Trophoblast cell (in vitro differentiated cells and primary cell): ENCODE measurements around the gene ZSCAN20.

Experiments
- DNase-seq, 2 donors: peaks; one replicate each; pipeline ENCODE4 v3.0.0-alpha.2; 2016
- H2AFZ ChIP-seq: 2 replicates; pipeline ENCODE4 v1.6.1; 2013; ENCODE audit warnings: low read length, moderate library complexity, mild to moderate bottlenecking; ENCODE audit not compliant: insufficient read depth, poor library complexity
- H2AK5ac ChIP-seq: 2 replicates; pipeline ENCODE4 v1.6.1; 2013; ENCODE audit warnings: mild to moderate bottlenecking, low read length
- H2BK120ac ChIP-seq: 2 replicates; pipeline ENCODE4 v1.6.1; 2013; ENCODE audit warnings: low read length, mild to moderate bottlenecking, moderate library complexity; ENCODE audit not compliant: insufficient read depth, poor library complexity
- H2BK12ac ChIP-seq: 2 replicates; pipeline ENCODE4 v1.6.1; 2013; ENCODE audit warnings: mild to moderate bottlenecking, low read length, moderate library complexity
- H2BK5ac ChIP-seq: 2 replicates; pipeline ENCODE4 v1.6.1; 2013; ENCODE audit warnings: low read length, low read depth, moderate library complexity, mild to moderate bottlenecking; ENCODE audit not compliant: poor library complexity
- H3K14ac ChIP-seq: 2 replicates; pipeline ENCODE4 v1.6.1; 2013; ENCODE audit warnings: mild to moderate bottlenecking, low read length
- H3K18ac ChIP-seq: 2 replicates; pipeline ENCODE4 v1.6.1; 2013; ENCODE audit warnings: mild to moderate bottlenecking, low read length
- H3K23ac ChIP-seq: 2 replicates; pipeline ENCODE4 v1.6.1; 2013; ENCODE audit warnings: low read length
- H3K27ac ChIP-seq: 2 replicates; pipeline ENCODE4 v1.5.1; 2013; ENCODE audit warnings: low read depth, mild to moderate bottlenecking, inconsistent platforms, low read length, moderate library complexity
- H3K27me3 ChIP-seq: 2 replicates; pipeline ENCODE4 v1.6.1; 2013; ENCODE audit warnings: inconsistent platforms, mild to moderate bottlenecking, low read length, moderate library complexity; ENCODE audit not compliant: insufficient read depth
- H3K36me3 ChIP-seq, 2 experiments: 1 replicate in 1 of 2; 2 replicates in 1 of 2; pipeline ENCODE4 v1.6.1; 2013; ENCODE audit warnings: low read length in 2 of 2, mild to moderate bottlenecking in 2 of 2, moderate library complexity in 1 of 2; ENCODE audit not compliant: insufficient read depth in 2 of 2, control insufficient read depth in 1 of 2
- H3K4ac ChIP-seq: 2 replicates; pipeline ENCODE4 v1.6.1; 2013; ENCODE audit warnings: low read depth, mild to moderate bottlenecking, low read length, moderate library complexity
- H3K4me1 ChIP-seq, 2 experiments: 1 replicate in 1 of 2; 2 replicates in 1 of 2; pipeline ENCODE4 v1.6.1; 2013; ENCODE audit warnings: low read length in 2 of 2, mild to moderate bottlenecking in 2 of 2, moderate library complexity in 1 of 2; ENCODE audit not compliant: insufficient read depth in 2 of 2, control insufficient read depth in 1 of 2
- H3K4me2 ChIP-seq: 2 replicates; pipeline ENCODE4 v1.6.1; 2013; ENCODE audit warnings: inconsistent platforms, mild to moderate bottlenecking, low read length, moderate library complexity
- H3K4me3 ChIP-seq: 2 replicates; pipeline ENCODE4 v1.5.1; 2013; ENCODE audit warnings: mild to moderate bottlenecking, low read depth, low read length, inconsistent platforms
- H3K79me1 ChIP-seq: one replicate; pipeline ENCODE4 v1.6.1; 2013; ENCODE audit warnings: low read length
- H3K79me2 ChIP-seq: 2 replicates; pipeline ENCODE4 v1.6.1; 2013; ENCODE audit warnings: low read length, mild to moderate bottlenecking; ENCODE audit not compliant: control insufficient read depth, insufficient read depth, poor library complexity
- H3K9ac ChIP-seq: 2 replicates; pipeline ENCODE4 v1.6.1; 2013; ENCODE audit warnings: mild to moderate bottlenecking, low read length
- H3K9me3 ChIP-seq: 2 replicates; pipeline ENCODE4 v1.6.1; 2013; ENCODE audit warnings: low read depth, mild to moderate bottlenecking, control low read depth, inconsistent platforms, low read length; ENCODE audit not compliant: insufficient read depth
- H4K12ac ChIP-seq: 2 replicates; pipeline ENCODE4 v1.6.1; 2013; ENCODE audit warnings: low read depth, mild to moderate bottlenecking, low read length, moderate library complexity
- H4K8ac ChIP-seq: 2 replicates; pipeline ENCODE4 v1.6.1; 2013; ENCODE audit warnings: low read depth, mild to moderate bottlenecking, low read length, moderate library complexity
- H4K91ac ChIP-seq: one replicate; pipeline ENCODE4 v1.6.1; 2013; ENCODE audit warnings: low read depth, mild to moderate bottlenecking, low read length, moderate library complexity
- WGBS: extraction: QIAGEN DNeasy Blood & Tissue Kit; methylation state at CpG from one replicate; pipeline ENCODE4 v1.1.7; 2013; ENCODE audit warnings: missing lambda C conversion rate; ENCODE audit not compliant: insufficient read length, insufficient coverage; ENCODE audit errors: extremely low coverage; 5-methylcytosine and 5-hydroxymethylcytosine counted together

ZSCAN20 gene

GRCh38 chr1:33464552-33464951, 7.9 kb upstream of the ZSCAN20 start:
- Histone ChIP-seq H3K9ac (no peak overlapping the region), H3K79me2 (no peaks in the 10 kb centered on the region), H4K91ac (no peak overlapping the region), H4K8ac (no peak overlapping the region), H3K4me2 (no peak overlapping the region), H3K79me1 (no peaks in the 10 kb centered on the region), H2AFZ (no peak overlapping the region), H2BK120ac (no peak overlapping the region), H2AK5ac (no peak overlapping the region), H3K4ac (no peak overlapping the region), H3K36me3 (no peaks in the 10 kb centered on the region), H3K4me3 (no peak overlapping the region), H3K4me1 (peaks cover 0 to 2% of the 10 kb centered on the region in 2 experiments), H3K18ac (no peak overlapping the region), H3K9me3 (no peaks in the 10 kb centered on the region), H3K27me3 (no peaks in the 10 kb centered on the region), H3K23ac (no peak overlapping the region), H3K14ac (no peak overlapping the region), H4K12ac (no peak overlapping the region), H3K27ac (no peak overlapping the region), H2BK5ac (no peak overlapping the region), H2BK12ac (no peak overlapping the region)
- WGBS: no CpG with 5 or more reads among the region's 3 CpGs
- no peak for DNase-seq

DNA sequence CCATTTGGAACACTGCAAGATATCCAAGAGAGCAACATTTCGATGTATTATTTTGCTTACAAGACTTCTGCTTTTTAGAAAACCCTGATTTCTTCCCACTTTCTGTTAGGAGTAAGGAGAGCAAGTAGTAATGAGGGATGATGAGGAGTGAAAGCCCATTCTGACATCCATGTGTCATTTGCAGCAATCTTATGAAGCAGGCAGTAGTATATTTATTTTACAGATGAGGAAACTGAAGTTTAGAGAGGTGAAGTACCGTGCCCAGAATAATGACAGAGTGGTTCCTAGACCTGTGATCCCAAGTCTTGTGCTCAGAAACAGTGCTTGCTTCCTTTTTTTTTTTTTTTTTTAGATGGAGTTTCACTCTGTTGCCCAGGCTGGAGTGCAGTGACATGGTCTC, 7.1 kb upstream of the ZSCAN20 start:
- H2AFZ ChIP-seq: no peak overlapping the region
- H4K12ac ChIP-seq: no peak overlapping the region
- DNase-seq: no peak
- no peak overlapping the region for H3K4ac ChIP-seq
- H3K4me3 ChIP-seq: no peak overlapping the region
- no peak overlapping the region for H4K8ac ChIP-seq
- no peaks in the 10 kb centered on the region for H3K4me1 ChIP-seq
- H2BK12ac ChIP-seq: no peak overlapping the region
- H3K9me3 ChIP-seq: no peaks in the 10 kb centered on the region
- no peak overlapping the region for H3K9ac ChIP-seq
- no peaks in the 10 kb centered on the region for H3K36me3 ChIP-seq
- no peak overlapping the region for H2AK5ac ChIP-seq
- no peak overlapping the region for H2BK5ac ChIP-seq
- no peak overlapping the region for H3K4me2 ChIP-seq
- H3K79me1 ChIP-seq: no peaks in the 10 kb centered on the region
- no peak overlapping the region for H3K27ac ChIP-seq
- no peaks in the 10 kb centered on the region for H3K27me3 ChIP-seq
- no peak overlapping the region for H3K14ac ChIP-seq
- no peak overlapping the region for H3K18ac ChIP-seq
- no peak overlapping the region for H3K23ac ChIP-seq
- H2BK120ac ChIP-seq: no peak overlapping the region
- H3K79me2 ChIP-seq: no peaks in the 10 kb centered on the region
- H4K91ac ChIP-seq: no peak overlapping the region
- WGBS: no CpG with 5 or more reads among the region's 2 CpGs

- no CpG with 5 or more reads among the region's 6 CpGs for WGBS
These were observed 6.3 kb upstream of the ZSCAN20 start for GRCh38 chr1:33466159-33466558.

DNA sequence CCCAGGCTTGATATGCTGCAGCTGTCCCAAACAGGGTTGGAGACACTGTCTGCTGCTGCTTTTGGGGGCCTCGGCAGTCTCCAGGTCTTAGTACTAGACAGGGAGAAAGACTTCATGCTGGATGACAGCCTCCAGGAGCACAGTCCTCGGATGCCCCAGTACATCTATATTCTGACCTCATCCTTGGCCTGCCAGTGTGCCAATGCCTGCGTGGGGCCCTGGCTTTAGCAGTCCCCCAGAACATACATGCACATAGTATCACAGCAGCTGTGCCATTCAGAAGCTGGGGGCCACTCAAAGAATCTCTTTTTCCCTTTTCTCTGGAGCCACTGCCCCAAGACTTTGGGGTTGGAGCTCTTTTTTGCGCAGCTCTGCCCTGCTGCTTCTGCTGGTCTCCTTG, 4.4 kb upstream of the ZSCAN20 start:
- Histone ChIP-seq H3K9me3 (no peaks in the 10 kb centered on the region), H3K18ac (no peak overlapping the region), H3K4ac (no peak overlapping the region), H3K4me3 (no peak overlapping the region), H3K4me1 (peaks cover 0 to 4% of the 10 kb centered on the region in 2 experiments), H3K4me2 (no peak overlapping the region), H2AK5ac (no peak overlapping the region), H3K27ac (no peak overlapping the region), H3K79me1 (peaks cover 3% of the 10 kb centered on the region), H3K36me3 (no peaks in the 10 kb centered on the region), H4K91ac (no peak overlapping the region), H3K14ac (no peak overlapping the region), H2BK12ac (no peak overlapping the region), H3K23ac (no peak overlapping the region), H2BK120ac (no peak overlapping the region), H3K79me2 (no peaks in the 10 kb centered on the region), H3K27me3 (no peaks in the 10 kb centered on the region), H2AFZ (no peak overlapping the region), H4K8ac (no peak overlapping the region), H4K12ac (no peak overlapping the region), H2BK5ac (no peak overlapping the region), H3K9ac (no peak overlapping the region)
- no CpG with 5 or more reads among the region's 4 CpGs for WGBS
- DNase-seq: no peak

More at GRCh38 chr1:33466159-33466558, 6.3 kb upstream of the ZSCAN20 start:
- no peaks in the 10 kb centered on the region for H3K79me2 ChIP-seq
- H3K4ac ChIP-seq: no peak overlapping the region
- H3K9me3 ChIP-seq: no peaks in the 10 kb centered on the region
- no peak overlapping the region for H4K8ac ChIP-seq
- no peak overlapping the region for H2BK120ac ChIP-seq
- no peak overlapping the region for H3K27ac ChIP-seq
- no peaks in the 10 kb centered on the region for H3K4me1 ChIP-seq
- H2BK5ac ChIP-seq: no peak overlapping the region
- H3K4me2 ChIP-seq: no peak overlapping the region
- no peak overlapping the region for H4K12ac ChIP-seq
- H3K79me1 ChIP-seq: no peaks in the 10 kb centered on the region
- H3K9ac ChIP-seq: no peak overlapping the region
- H3K14ac ChIP-seq: no peak overlapping the region
- H3K4me3 ChIP-seq: no peak overlapping the region
- no peak overlapping the region for H3K23ac ChIP-seq
- no peak overlapping the region for H2BK12ac ChIP-seq
- no peaks in the 10 kb centered on the region for H3K36me3 ChIP-seq
- H2AFZ ChIP-seq: no peak overlapping the region
- DNase-seq: no peak
- no peak overlapping the region for H2AK5ac ChIP-seq
- H3K27me3 ChIP-seq: no peaks in the 10 kb centered on the region
- no peak overlapping the region for H3K18ac ChIP-seq
- no peak overlapping the region for H4K91ac ChIP-seq
